ENCODE measurements around the gene GRHL3.

GRHL3 gene

DNA sequence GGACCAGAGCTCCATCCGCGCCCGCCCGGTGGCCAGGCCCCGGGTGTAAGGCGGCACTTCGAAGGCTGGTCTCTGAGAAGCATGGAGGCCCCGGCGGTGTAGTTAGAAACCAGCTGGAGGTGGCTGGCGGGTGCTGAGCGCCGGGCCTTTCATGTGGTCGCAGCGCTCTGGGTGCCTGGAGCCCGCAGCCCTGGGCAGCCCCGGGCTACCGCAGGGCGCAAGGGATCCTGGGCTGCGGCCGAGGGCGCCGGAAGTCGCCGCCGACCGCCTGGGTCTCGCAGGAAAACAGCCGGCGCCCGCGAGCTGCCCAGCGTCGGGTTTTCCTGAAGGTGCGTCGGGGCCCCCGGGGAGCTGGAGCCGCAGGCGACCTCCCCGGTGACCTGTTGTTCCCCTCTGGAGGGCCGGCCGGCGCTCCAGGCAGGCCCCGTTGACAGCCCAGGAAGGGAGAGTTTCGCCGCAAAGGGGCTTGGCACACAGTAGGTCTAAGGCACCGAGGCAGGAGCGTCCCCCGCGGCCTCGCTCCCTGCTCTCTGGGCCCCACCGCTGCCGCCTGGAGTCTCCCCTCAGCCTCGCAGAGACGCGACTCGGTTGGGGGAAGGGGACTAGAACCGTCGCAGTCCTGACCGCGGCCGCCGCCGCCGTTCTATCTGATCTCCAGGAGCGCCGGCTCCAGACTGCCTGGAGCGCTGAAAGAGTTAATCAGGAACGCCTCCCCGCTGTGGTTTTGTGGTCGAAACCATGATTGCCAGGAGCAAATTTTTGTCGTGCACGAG lies 2.7 kb downstream of the GRHL3 start:
- TF ChIP-seq TAF1 (IDR thresholded peaks at IDR 0.05; ENCODE audit: borderline replicate concordance, low read depth, low read length) (no peak), POLR2AphosphoS5 (IDR thresholded peaks at IDR 0.05; ENCODE audit: low read depth, low read length) (no peak), POLR2A (IDR thresholded peaks at IDR 0.05; ENCODE audit: low read depth, low read length) (no peak)
- peak; percentile 69 for FAIRE-seq
- peak; percentile 75 for DNase-seq (ENCODE audit: insufficient read length)

DNA sequence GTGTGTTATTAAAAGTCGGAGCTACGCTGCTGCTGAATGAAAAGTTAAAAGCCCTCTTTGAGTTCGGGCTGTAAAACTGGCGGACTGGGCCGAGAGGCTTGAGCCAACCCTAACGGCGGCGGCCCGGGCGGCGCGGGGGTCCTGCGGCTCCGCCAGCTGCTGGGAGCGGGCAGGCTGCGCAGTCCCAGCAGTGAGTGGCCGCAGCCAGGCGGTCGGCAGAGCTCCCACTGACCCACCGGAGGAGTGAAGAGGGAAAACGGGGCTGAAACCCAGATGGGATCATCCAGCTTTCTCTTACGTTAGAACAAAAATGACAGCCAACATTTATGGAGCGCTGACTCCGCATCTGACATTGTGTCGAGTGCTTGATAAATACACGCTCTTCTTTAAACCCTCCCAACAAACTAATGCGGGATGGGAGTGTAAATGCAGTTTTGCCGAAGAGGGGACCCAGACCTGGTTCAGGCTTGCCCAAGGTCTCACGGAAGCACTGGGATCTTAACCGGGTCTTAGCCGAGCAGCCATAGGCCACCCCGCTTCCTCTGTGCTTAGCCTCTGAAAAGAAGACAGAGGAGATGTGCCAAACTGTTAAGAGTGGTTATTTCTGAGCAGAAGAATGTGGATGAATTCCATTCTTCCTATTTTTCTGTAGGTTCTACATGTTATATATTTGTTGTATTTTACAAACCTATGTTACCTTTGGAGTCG lies 3.5 kb downstream of the GRHL3 start:
- no peak for DNase-seq (ENCODE audit: insufficient read length)
- TF ChIP-seq TAF1 (IDR thresholded peaks at IDR 0.05; ENCODE audit: borderline replicate concordance, low read depth, low read length) (no peak), POLR2A (IDR thresholded peaks at IDR 0.05; ENCODE audit: low read depth, low read length) (no peak), POLR2AphosphoS5 (IDR thresholded peaks at IDR 0.05; ENCODE audit: low read depth, low read length) (no peak)
- FAIRE-seq = peak; percentile 40

DNA sequence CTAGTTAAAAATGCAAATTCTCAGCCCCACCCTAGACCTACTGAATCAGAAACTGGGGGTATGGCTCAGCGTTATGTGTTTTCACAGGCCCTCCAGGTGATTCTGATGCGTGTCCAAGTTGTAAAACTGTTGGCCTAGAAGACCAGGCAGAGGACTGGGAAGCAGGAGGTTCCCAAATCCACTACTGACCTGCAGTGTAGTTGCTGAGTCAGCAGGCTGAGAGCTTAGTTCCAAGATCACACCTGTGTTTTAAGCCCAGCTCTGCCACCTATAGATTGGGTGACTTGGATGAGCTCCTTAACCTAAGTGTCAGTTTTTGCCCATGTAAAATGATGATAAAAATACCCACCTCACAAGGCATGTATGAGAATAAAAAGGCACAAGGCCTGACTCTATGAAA lies 4.1 kb downstream of the GRHL3 start:
- TF ChIP-seq POLR2AphosphoS5 (IDR thresholded peaks at IDR 0.05; ENCODE audit: low read depth, low read length) = no peak
- no peak for TF ChIP-seq POLR2A (IDR thresholded peaks at IDR 0.05; ENCODE audit: low read depth, low read length)
- TF ChIP-seq TAF1 (IDR thresholded peaks at IDR 0.05; ENCODE audit: borderline replicate concordance, low read depth, low read length) = no peak
- DNase-seq (ENCODE audit: insufficient read length) = no peak
- no peak for FAIRE-seq

DNA sequence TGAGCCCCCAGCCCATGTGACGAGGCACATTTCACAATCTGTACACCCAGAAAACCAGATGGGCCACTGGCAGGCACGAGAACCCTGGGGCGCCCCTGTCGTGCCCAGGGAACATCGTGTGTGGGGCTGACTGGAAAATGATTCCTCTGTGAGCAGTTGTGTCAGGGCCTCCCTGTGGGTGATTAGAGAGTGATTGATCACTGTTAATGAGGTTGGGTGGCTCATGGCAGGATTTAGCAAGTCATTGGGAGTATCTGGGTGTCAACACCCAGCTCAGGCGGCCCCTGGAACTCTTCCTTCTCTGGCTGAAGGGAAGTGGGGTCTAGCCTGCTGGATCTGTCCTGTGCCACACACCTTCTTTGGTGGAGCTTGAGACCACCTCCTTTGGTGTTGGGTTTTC lies 5.7 kb downstream of the GRHL3 start:
- TF ChIP-seq TAF1 (IDR thresholded peaks at IDR 0.05; ENCODE audit: borderline replicate concordance, low read depth, low read length) (no peak), POLR2AphosphoS5 (IDR thresholded peaks at IDR 0.05; ENCODE audit: low read depth, low read length) (no peak), POLR2A (IDR thresholded peaks at IDR 0.05; ENCODE audit: low read depth, low read length) (no peak)
- DNase-seq (ENCODE audit: insufficient read length) = no peak
- FAIRE-seq = no peak

DNA sequence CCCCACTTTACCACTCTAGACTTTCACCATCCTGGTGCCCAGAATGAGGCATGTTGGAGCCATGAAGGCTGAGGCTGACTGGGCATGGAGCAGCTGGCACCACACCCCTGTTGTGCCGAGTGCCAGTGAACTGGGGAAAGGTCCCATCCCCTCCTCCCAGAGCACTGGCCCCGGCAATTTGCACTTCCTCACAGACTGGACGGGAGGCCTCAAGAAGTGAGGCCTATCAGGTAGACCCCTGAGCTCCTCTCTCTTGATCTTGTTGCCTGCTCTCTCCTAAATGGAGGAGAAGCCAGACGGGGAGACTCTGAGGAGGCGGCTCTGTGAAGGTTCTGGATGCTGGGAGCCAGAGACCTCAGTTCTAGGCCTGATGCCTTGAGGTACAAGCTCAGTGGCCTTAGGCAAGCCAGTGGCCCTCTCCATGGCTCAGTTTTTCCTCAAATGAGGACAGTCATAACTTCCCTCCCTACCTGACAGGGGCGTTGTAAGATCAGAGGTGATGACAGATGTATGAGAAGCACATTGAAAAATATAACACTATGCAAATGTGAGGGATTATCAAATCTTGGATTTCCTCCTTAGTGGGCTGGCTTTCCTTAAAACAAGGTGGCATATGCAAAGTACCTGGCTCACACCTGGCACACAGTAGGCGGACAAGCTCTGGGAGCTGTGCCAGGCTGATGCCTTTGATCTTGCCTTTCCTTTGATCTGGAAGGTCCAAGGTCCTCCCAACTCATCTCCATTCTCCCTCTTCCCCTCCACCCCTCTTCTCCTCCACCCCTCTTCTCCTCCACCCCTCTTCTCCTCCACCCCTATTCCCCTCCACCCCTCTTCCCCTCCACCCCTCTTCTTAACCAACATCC lies 6.7 kb downstream of the GRHL3 start:
- FAIRE-seq = no peak
- no peak for DNase-seq (ENCODE audit: insufficient read length)
- TF ChIP-seq POLR2A (IDR thresholded peaks at IDR 0.05; ENCODE audit: low read depth, low read length) (no peak), TAF1 (IDR thresholded peaks at IDR 0.05; ENCODE audit: borderline replicate concordance, low read depth, low read length) (no peak)

DNA sequence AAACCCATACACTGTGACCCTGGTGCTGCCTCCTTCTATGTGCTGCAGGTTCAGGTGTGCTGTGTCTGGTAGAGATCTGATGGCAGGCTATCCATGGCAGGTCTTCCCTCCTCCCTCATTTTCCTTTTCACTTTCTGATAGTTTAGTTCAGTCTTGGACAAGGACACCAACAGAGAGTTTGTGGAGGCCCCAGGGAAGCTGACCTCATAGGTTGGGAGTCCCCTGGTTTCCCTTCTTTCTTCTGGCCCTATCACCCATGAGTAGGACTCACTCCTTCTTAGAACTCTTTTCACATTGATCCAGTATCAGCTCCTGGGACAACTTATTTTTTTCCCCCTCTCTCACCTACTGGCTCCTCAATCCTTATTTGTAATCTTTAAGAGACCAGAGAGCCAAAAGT lies 8.3 kb downstream of the GRHL3 start:
- DNase-seq (ENCODE audit: insufficient read length) = no peak

DNA sequence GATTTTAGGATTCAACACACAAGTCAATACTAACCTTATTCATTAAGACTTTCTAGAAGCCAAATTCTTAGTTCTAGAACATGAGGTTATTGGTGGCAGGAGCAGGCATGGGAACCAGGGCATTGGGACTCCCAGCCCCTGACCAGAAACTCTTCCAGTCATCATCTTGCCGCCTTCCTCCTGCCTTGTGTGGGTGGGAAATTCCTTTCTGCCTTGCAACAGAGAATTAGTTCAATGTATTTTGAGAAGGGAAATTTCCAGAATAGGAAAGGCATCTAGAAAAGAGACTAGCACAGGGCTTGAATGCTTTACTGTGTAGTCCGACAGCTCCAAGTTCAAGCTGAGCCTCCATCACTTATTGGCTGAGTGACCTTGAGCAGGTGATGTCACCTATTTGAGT lies 8.7 kb downstream of the GRHL3 start:
- no peak for FAIRE-seq
- no peak for DNase-seq (ENCODE audit: insufficient read length)

More for the DNA sequence above, 8.3 kb downstream of the GRHL3 start:
- TF ChIP-seq TAF1 (IDR thresholded peaks at IDR 0.05; ENCODE audit: borderline replicate concordance, low read depth, low read length) = no peak
- TF ChIP-seq POLR2A (IDR thresholded peaks at IDR 0.05; ENCODE audit: low read depth, low read length) = no peak
- TF ChIP-seq POLR2AphosphoS5 (IDR thresholded peaks at IDR 0.05; ENCODE audit: low read depth, low read length) = no peak
- FAIRE-seq = no peak

DNA sequence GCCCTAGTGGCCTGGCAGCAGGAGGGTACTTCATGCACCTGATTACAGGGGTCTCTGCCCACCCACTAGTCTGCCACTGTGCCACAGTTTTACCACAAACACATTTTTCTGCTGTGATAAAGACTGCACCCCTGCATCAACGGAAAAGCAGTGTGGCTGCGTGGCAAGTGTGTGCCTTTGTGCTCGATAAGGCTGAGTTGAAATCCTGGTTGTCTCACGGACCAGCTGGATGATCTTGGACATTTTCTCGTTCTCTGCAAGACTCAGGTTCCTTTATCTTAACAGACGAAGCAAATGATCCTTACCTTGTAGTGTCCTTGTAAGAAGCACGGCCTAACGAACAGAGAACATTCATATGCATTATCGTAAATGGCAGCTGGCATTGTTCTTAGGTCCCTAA lies 10.2 kb downstream of the GRHL3 start:
- FAIRE-seq (no peak), DNase-seq (ENCODE audit: insufficient read length) (no peak)
- TF ChIP-seq POLR2A (IDR thresholded peaks at IDR 0.05; ENCODE audit: low read depth, low read length) = no peak
- no peak for TF ChIP-seq TAF1 (IDR thresholded peaks at IDR 0.05; ENCODE audit: borderline replicate concordance, low read depth, low read length)
- no peak for TF ChIP-seq POLR2AphosphoS5 (IDR thresholded peaks at IDR 0.05; ENCODE audit: low read depth, low read length)

More for the DNA sequence above, 8.7 kb downstream of the GRHL3 start:
- TF ChIP-seq TAF1 (IDR thresholded peaks at IDR 0.05; ENCODE audit: borderline replicate concordance, low read depth, low read length) (no peak), POLR2A (IDR thresholded peaks at IDR 0.05; ENCODE audit: low read depth, low read length) (no peak), POLR2AphosphoS5 (IDR thresholded peaks at IDR 0.05; ENCODE audit: low read depth, low read length) (no peak)

DNA sequence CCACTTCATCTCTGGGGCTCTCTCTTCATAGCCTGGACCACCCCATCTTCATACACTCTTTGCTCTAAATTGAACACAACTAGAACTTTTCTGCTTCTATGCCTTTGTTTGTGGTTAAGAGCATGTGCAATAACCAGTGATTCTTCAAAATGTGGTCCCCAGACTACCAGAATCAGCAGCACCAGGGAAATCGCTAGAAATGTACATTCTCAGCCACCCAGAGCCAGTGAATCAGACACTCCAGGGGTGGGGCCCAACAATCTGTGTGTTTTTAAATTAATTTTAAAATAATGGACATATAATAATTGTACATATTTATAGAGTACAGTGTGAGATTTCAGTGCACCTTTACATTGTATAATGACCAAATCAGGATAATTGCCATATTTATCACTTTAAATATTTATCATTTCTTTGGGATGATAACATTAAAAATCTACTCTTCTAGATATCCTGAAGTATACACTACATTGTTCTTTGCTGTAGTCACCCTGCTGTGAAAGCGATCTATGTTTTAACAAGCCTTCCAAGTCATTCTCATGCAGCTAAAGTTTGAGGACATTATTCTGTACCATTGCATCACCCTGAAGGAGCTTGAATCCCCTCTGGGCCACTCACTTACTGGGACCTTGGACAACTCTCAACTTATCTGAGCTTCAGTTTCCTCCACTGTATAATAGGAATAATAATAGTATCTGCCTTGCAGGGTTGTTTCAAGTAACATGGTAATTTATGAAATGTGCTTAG lies 10.8 kb downstream of the GRHL3 start:
- no peak for TF ChIP-seq POLR2A (IDR thresholded peaks at IDR 0.05; ENCODE audit: low read depth, low read length)
- TF ChIP-seq TAF1 (IDR thresholded peaks at IDR 0.05; ENCODE audit: borderline replicate concordance, low read depth, low read length) = no peak
- no peak for TF ChIP-seq POLR2AphosphoS5 (IDR thresholded peaks at IDR 0.05; ENCODE audit: low read depth, low read length)
- FAIRE-seq = no peak
- no peak for DNase-seq (ENCODE audit: insufficient read length)

DNA sequence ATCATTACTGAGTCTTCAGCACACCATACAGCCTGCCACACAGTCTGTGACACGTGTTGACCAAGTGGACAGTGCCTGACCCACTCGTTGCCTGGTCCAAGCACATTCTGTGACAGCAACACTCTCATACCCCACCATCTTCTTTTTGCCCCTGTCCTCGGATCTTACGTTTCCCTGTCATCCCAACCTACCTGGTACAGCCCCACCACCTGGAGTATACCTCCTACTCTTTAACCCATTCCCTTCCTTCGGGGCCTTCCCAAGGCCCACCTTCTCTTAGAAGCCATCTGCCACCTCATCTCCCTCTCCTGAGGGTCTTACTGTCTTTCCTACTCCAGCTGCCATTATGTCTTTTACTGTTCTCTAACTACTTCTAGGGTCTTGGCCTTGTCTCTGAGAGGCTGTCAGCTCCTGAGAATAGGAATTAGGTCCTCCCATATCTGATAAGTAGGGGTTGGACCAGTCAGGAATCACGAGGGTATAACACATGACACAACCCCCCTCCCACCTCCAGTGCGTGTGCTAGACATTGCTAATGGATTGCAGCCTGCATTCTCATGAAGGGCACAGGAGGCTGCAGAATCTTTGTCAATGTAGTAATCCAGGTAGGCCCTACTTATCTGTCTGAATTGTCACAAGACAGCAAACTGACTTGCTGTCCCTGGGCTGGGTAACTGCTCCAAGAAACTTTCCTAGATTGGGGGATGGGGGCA lies 13.0 kb downstream of the GRHL3 start:
- FAIRE-seq (no peak), DNase-seq (ENCODE audit: insufficient read length) (no peak)
- TF ChIP-seq POLR2AphosphoS5 (IDR thresholded peaks at IDR 0.05; ENCODE audit: low read depth, low read length) (no peak), TAF1 (IDR thresholded peaks at IDR 0.05; ENCODE audit: borderline replicate concordance, low read depth, low read length) (no peak), POLR2A (IDR thresholded peaks at IDR 0.05; ENCODE audit: low read depth, low read length) (no peak)

Data from GM12892 (cell line).